Heart right ventricle (tissue), 16 donors: ENCODE results near the gene DHX34. TPM values are rescaled to one million over a fixed set of nuclear protein-coding genes. Genes with fewer than 3 reads are reported as not detected.

ENCODE experiments used
- ATAC-seq, 8 donors: fragments of 200-7000 bp; cut with Tn5 transposase; one replicate each; pipeline ENCODE4 v1.9.1; 2020; ENCODE audit warnings: mild to moderate bottlenecking in 8 of 8, moderate library complexity in 8 of 8, moderate number of reproducible peaks in 1 of 8
- DNase-seq, 2 donors: peaks; one replicate each; pipeline ENCODE4 v3.0.0-alpha.2; 2020
- H3K27ac ChIP-seq, 10 donors: fragments of 200-600 bp; sonication (generic) in 2 of 10; one replicate each; pipeline versions ENCODE4 v1.5.0 to v1.8.0; 2020 to 2022; ENCODE audit warnings: mild to moderate bottlenecking in 3 of 10
- H3K27me3 ChIP-seq, 7 donors: fragments of 200-600 bp; one replicate each; pipeline ENCODE4 v1.8.0; 2021 to 2022; ENCODE audit warnings: mild to moderate bottlenecking in 2 of 7
- H3K36me3 ChIP-seq, 9 donors: fragments of 200-600 bp; sonication (generic) in 1 of 9; one replicate each; pipeline versions ENCODE4 v1.5.0 to v1.8.0; 2020 to 2022; ENCODE audit warnings: mild to moderate bottlenecking in 2 of 9
- H3K4me1 ChIP-seq, 9 donors: fragments of 200-600 bp; sonication (generic) in 1 of 9; one replicate each; pipeline versions ENCODE4 v1.5.0 to v1.8.0; 2020 to 2022; ENCODE audit warnings: mild to moderate bottlenecking in 4 of 9
- H3K4me3 ChIP-seq, 10 donors: fragments of 200-600 bp; sonication (generic) in 2 of 10; one replicate each; pipeline versions ENCODE4 v1.5.0 to v1.8.0; 2020 to 2022; ENCODE audit warnings: mild to moderate bottlenecking in 7 of 10, moderate library complexity in 2 of 10
- H3K9me3 ChIP-seq, 11 donors: fragments of 200-600 bp in 10 of 11; sonication (generic) in 2 of 11; one replicate each; pipeline versions ENCODE4 v1.5.0 to v1.8.0; 2013 to 2022; ENCODE audit warnings: mild to moderate bottlenecking in 2 of 11, control low read depth in 1 of 11, moderate library complexity in 1 of 11
- WGBS, 2 donors: extraction: QIAGEN DNeasy Blood & Tissue Kit; methylation state at CpG; one replicate each; pipeline ENCODE4 v1.1.7; 2013; ENCODE audit warnings: inconsistent platforms in 1 of 2; 5-methylcytosine and 5-hydroxymethylcytosine counted together
- intact Hi-C, 10 donors: fragments of 100-400 bp; cut with DNase I; formaldehyde crosslinking; loops; one replicate each; pipeline versions ENCODE4 v1.11.1 to v1.14.2; 2022
- polyA plus RNA-seq, 2 donors: library from polyadenylated mRNA; stranded (reverse); fragments of 200-250 nt; gene quantifications; one replicate each; pipeline ENCODE4 v1.2.3, GENCODE V29; 2013
- total RNA-seq, 10 donors: library from RNA; stranded (reverse); fragmentation: NEBNext Ultra II Directional in 3 of 10; extraction: Animal tissue kit (Norgen Biotek cat#: 25700) in 3 of 10; gene quantifications; one replicate each; pipeline versions ENCODE4 v1.2.1 to v1.2.4, GENCODE V29; 2021 to 2023
- TF ChIP-seq, protein P1 (sequence below), 9 donors: fragments of 200-600 bp; sonication (generic) in 2 of 9; IDR thresholded peaks; one replicate each; pipeline versions ENCODE4 v1.5.0 to v1.8.0; 2021 to 2022; ENCODE audit warnings: antibody characterized with exemption in 9 of 9, mild to moderate bottlenecking in 5 of 9, moderate library complexity in 1 of 9
- donor health status: Arrhythmogenic right ventricular cardiomyopathy.
- donor health status: ischemic (EF 13 %, LVEDD 7.1; RV severe dilation, severe dysfunction).
- donor health status: healthy with polysubstance abuse.
- donor health status: DM: no; HTN: yes; CAD: no.
- donor health status: DM: no; HTN: no; CAD: no.
- donor health status: ischemic (EF 25% LVEDD 6.9; RV normal size, moderate dysfunction).
- donor health status: ischemic (EF 25% LVEDD 5.7; RV mildly dilated, moderate dysfunction).
- donor health status: healthy.
- donor health status: DM: yes; HTN: yes; CAD: no.
- donor health status: Ischemic cardiomyopathy.
- donor health status: ischemic (EF 35%, LVEDD 5.7; RV mildly dilated, moderate dysfunction).
- donor health status: nonischemic (EF 11% LVEDD 7.7; RV severe dilation, severe dysfunction).
- donor health status: DM: yes; HTN: yes; CAD: no.
- donor health status: PGD.
- donor health status: ischemic (EF 29% LVEDD 5.4; RV normal size, mild dysfunction).
- donor health status: nonischemic (EF 23%, LVEDD 6.1; RV moderate dilation, normal function).

DHX34 gene
- total and polyA plus RNA-seq, 12 donors = 4.4 to 11.7 (median 5.9) TPM

DNA sequence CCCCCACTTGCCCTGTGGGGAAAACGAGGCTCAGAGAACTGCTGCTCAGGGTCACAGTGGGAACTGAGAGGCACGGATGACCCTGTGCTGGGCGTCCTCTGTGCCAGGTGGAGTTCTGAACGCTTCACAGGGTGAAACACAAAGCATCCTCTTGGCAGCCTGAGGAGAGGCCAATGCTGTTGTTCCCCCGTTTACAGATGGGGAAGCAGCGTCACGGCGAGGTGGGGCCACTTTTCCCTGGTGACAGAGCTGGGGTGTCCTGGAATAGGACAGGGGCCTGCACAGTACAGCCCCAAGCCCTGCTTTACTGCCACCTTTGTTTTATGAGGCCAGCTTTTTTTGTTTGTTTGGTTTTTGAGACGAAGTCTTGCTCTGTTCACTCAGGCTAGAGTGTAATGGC lies 22.1 kb downstream of the DHX34 start:
- Histone ChIP-seq H3K4me1 (peaks cover 0 to 19% (median 0%) of the 10 kb centered on the region in 9 donors), H3K9me3 (no peaks in the 10 kb centered on the region), H3K27ac (peak overlapping the region in 2 of 10 donors; percentile 64 to 88), H3K36me3 (peaks cover 0 to 100% (median 55%) of the 10 kb centered on the region in 9 donors), H3K27me3 (no peaks in the 10 kb centered on the region), H3K4me3 (no peak overlapping the region)
- intact Hi-C loops = loop anchor here in 1 of 10 donors (2.0 kb wide), 1 partner anchor 20 kb away; no protein-coding TSS in a partner anchor
- DNase-seq (no peak), ATAC-seq (no peak)
- 94 to 95% methylated on average over 9 of the region's 9 CpGs for WGBS, 2 donors
- TF ChIP-seq, protein P1, sequence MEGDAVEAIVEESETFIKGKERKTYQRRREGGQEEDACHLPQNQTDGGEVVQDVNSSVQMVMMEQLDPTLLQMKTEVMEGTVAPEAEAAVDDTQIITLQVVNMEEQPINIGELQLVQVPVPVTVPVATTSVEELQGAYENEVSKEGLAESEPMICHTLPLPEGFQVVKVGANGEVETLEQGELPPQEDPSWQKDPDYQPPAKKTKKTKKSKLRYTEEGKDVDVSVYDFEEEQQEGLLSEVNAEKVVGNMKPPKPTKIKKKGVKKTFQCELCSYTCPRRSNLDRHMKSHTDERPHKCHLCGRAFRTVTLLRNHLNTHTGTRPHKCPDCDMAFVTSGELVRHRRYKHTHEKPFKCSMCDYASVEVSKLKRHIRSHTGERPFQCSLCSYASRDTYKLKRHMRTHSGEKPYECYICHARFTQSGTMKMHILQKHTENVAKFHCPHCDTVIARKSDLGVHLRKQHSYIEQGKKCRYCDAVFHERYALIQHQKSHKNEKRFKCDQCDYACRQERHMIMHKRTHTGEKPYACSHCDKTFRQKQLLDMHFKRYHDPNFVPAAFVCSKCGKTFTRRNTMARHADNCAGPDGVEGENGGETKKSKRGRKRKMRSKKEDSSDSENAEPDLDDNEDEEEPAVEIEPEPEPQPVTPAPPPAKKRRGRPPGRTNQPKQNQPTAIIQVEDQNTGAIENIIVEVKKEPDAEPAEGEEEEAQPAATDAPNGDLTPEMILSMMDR (IDR thresholded peaks at IDR 0.05) = no peak

GRCh38 chr19:47372603-47373002 lies 23.5 kb downstream of the DHX34 start:
- intact Hi-C loops = no loop called here
- Histone ChIP-seq H3K9me3 (no peaks in the 10 kb centered on the region), H3K4me3 (no peak overlapping the region), H3K4me1 (peaks cover 0 to 19% (median 6%) of the 10 kb centered on the region in 9 donors), H3K36me3 (peaks cover 0 to 99% (median 52%) of the 10 kb centered on the region in 9 donors), H3K27me3 (no peaks in the 10 kb centered on the region), H3K27ac (no peak overlapping the region)
- TF ChIP-seq, protein P1 (IDR thresholded peaks at IDR 0.05) = no peak
- ATAC-seq (no peak), DNase-seq (no peak)
- 95 to 96% methylated on average over 22 of the region's 22 CpGs for WGBS, 2 donors

GRCh38 chr19:47373246-47374240 lies 24.4 kb downstream of the DHX34 start:
- intact Hi-C loops = no loop called here
- DNase-seq = no peak
- H3K9me3 ChIP-seq = no peaks in the 10 kb centered on the region
- no peak overlapping the region for H3K27ac ChIP-seq
- H3K4me1 ChIP-seq = peaks cover 0 to 19% (median 6%) of the 10 kb centered on the region in 9 donors
- no peak overlapping the region for H3K4me3 ChIP-seq
- H3K36me3 ChIP-seq = peaks cover 0 to 100% (median 52%) of the 10 kb centered on the region in 9 donors
- TF ChIP-seq, protein P1 (IDR thresholded peaks at IDR 0.05) = no peak
- ATAC-seq = no peak
- H3K27me3 ChIP-seq = no peaks in the 10 kb centered on the region
- WGBS, 2 donors = 92% methylated on average over 33 of the region's 33 CpGs

- WGBS, 2 donors = 95% methylated on average over 30 of the region's 30 CpGs
- no peak for ATAC-seq
These were observed 26.0 kb downstream of the DHX34 start for GRCh38 chr19:47374876-47375693.

More at GRCh38 chr19:47374876-47375693, 26.0 kb downstream of the DHX34 start:
- H3K36me3 ChIP-seq = peaks cover 0 to 99% (median 45%) of the 10 kb centered on the region in 9 donors
- H3K4me3 ChIP-seq = no peak overlapping the region
- no peaks in the 10 kb centered on the region for H3K27me3 ChIP-seq
- H3K4me1 ChIP-seq = peaks cover 0 to 17% (median 6%) of the 10 kb centered on the region in 9 donors
- DNase-seq = no peak
- intact Hi-C loops = no loop called here
- H3K9me3 ChIP-seq = no peaks in the 10 kb centered on the region
- TF ChIP-seq, protein P1 (IDR thresholded peaks at IDR 0.05) = no peak
- H3K27ac ChIP-seq = no peak overlapping the region
